Esophagus (tissue), 2 donors: ENCODE data around the gene TMEM213. TPM values are rescaled to one million over a fixed set of nuclear protein-coding genes. Genes with fewer than 3 reads are reported as not detected.

Experiments
- H3K27ac ChIP-seq, 2 donors: one replicate each; pipeline ENCODE4 v1.5.1; 2013; ENCODE audit warnings: low read depth in 2 of 2, mild to moderate bottlenecking in 2 of 2, inconsistent platforms in 1 of 2, low read length in 1 of 2, moderate library complexity in 1 of 2
- H3K27me3 ChIP-seq, 2 donors: one replicate each; pipeline ENCODE4 v1.6.1; 2013; ENCODE audit warnings: low read length in 2 of 2, control low read depth in 1 of 2, mild to moderate bottlenecking in 1 of 2; ENCODE audit not compliant: insufficient read depth in 2 of 2, control insufficient read depth in 1 of 2
- H3K36me3 ChIP-seq, 2 donors: one replicate each; pipeline ENCODE4 v1.6.1; 2013; ENCODE audit warnings: low read length in 1 of 2; ENCODE audit not compliant: control insufficient read depth in 2 of 2, insufficient read depth in 2 of 2
- H3K4me1 ChIP-seq, 2 donors: one replicate each; pipeline ENCODE4 v1.6.1; 2013; ENCODE audit warnings: low read length in 1 of 2; ENCODE audit not compliant: control insufficient read depth in 2 of 2, insufficient read depth in 2 of 2
- H3K4me3 ChIP-seq, 2 donors: one replicate each; pipeline ENCODE4 v1.5.1; 2013; ENCODE audit warnings: low read length in 2 of 2, mild to moderate bottlenecking in 2 of 2, low read depth in 1 of 2, moderate library complexity in 1 of 2
- H3K9me3 ChIP-seq, 2 donors: one replicate each; pipeline ENCODE4 v1.6.1; 2013; ENCODE audit warnings: mild to moderate bottlenecking in 2 of 2, low read depth in 1 of 2, low read length in 1 of 2, moderate library complexity in 1 of 2; ENCODE audit not compliant: control insufficient read depth in 2 of 2, insufficient read depth in 1 of 2
- WGBS, 2 donors: extraction: QIAGEN DNeasy Blood & Tissue Kit; methylation state at CpG; one replicate each; pipeline ENCODE4 v1.1.7; 2013; 5-methylcytosine and 5-hydroxymethylcytosine counted together
- polyA plus RNA-seq, 2 donors: library from polyadenylated mRNA; stranded (reverse); fragments of 200-250 nt; gene quantifications; one replicate each; pipeline ENCODE4 v1.2.3, GENCODE V29; 2013
- donor health status: healthy with polysubstance abuse.
- donor health status: Bipolar disorder and iron deficiency.

TMEM213 gene
- polyA plus RNA-seq, 2 donors, result not detected

- Histone ChIP-seq H3K36me3 (no peaks in the 10 kb centered on the region), H3K9me3 (no peaks in the 10 kb centered on the region), H3K4me3 (no peak overlapping the region), H3K27me3 (no peaks in the 10 kb centered on the region), H3K4me1 (no peaks in the 10 kb centered on the region), H3K27ac (no peak overlapping the region)
- 95 to 97% methylated on average over 7 of the region's 7 CpGs for WGBS, 2 donors
Observed at GRCh38 chr7:138878051-138878450, 80.3 kb downstream of the TMEM213 start.

DNA sequence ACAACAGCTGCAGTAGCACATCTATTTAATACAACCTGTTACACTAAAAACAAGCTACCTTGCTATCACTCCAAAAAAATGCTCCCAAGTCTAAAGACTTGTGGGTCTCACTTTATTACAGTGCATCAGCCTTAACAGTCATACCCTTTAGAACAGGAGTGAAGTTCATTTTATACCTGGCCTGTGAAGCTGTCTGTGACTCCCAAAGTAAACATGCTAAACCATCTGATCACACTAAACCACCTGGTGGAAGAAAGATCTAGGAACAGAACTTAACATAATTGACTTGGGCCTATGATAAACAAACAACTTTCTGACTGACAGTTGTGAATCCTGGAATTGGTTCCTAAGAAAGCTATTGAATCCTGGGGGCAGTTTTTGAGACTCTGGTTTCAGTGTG, 81.1 kb downstream of the TMEM213 start:
- no peaks in the 10 kb centered on the region for H3K9me3 ChIP-seq
- H3K27ac ChIP-seq, result no peak overlapping the region
- no peaks in the 10 kb centered on the region for H3K4me1 ChIP-seq
- no peaks in the 10 kb centered on the region for H3K27me3 ChIP-seq
- H3K4me3 ChIP-seq, result no peak overlapping the region
- no peaks in the 10 kb centered on the region for H3K36me3 ChIP-seq

DNA sequence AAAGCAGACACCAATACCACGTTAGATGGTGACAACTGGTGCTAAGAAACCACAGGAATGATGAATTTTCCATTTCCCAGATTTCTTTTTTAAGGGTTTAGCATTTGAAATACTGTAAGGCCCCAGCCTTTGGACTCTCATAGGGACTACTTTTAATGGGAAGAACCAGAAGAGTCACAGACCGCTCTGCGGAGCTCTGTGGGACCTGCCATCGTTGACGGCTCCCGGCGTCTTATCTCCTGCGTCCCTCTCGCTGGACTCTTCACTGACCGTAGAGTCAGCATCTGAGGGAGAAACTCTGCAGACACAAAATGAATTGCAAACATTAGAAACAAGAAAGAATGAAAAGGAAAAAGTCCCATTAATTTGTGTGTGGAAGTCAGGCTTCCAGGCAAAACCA, 81.6 kb downstream of the TMEM213 start:
- Histone ChIP-seq H3K27me3 (no peaks in the 10 kb centered on the region), H3K4me3 (no peak overlapping the region), H3K27ac (no peak overlapping the region), H3K36me3 (no peaks in the 10 kb centered on the region), H3K4me1 (no peaks in the 10 kb centered on the region), H3K9me3 (no peaks in the 10 kb centered on the region)
- 92 to 93% methylated on average over 10 of the region's 10 CpGs for WGBS, 2 donors

DNA sequence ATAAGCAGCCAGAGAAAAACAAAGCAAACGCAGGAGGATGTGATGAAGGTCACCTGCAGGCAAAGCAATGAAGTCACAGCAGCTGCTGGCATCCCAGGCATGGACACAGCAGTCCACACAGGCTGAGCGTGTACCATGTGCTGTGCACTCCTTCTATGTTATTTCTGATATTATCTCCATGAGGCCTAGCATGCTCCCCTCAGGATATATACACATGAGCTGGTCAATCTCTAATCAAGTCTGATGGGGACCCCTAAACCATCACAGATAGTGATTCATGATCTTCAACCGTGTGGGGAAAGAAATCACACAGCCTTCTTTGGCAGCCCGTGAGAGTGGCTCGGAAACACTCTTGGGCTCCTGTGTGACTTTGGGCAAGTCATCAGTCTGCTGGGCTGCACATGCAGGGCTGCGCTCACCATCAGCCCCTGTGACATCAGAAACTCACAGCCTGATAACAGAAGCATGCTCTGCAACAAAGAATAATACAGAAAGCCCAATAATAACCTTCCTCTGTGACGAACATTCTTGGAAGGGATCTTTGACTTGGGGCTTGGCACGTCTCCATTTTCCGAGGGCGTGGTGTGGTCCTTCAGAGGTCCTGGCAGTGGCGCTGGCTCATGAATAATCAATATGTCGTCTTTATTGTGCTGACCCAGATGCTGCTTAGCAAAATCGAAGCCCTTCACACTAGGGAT, 83.2 kb downstream of the TMEM213 start:
- no peak overlapping the region for H3K27ac ChIP-seq
- no peaks in the 10 kb centered on the region for H3K27me3 ChIP-seq
- WGBS, 2 donors, result 58 to 62% methylated on average over 13 of the region's 13 CpGs
- no peaks in the 10 kb centered on the region for H3K36me3 ChIP-seq
- H3K4me1 ChIP-seq, result no peaks in the 10 kb centered on the region
- no peaks in the 10 kb centered on the region for H3K9me3 ChIP-seq
- no peak overlapping the region for H3K4me3 ChIP-seq

- Histone ChIP-seq H3K4me3 (no peak overlapping the region), H3K4me1 (no peaks in the 10 kb centered on the region), H3K27me3 (no peaks in the 10 kb centered on the region), H3K9me3 (no peaks in the 10 kb centered on the region), H3K36me3 (no peaks in the 10 kb centered on the region), H3K27ac (no peak overlapping the region)
- WGBS, 2 donors, result 71 to 76% methylated on average over 6 of the region's 6 CpGs
Observed at GRCh38 chr7:138881579-138882188, 83.9 kb downstream of the TMEM213 start.

DNA sequence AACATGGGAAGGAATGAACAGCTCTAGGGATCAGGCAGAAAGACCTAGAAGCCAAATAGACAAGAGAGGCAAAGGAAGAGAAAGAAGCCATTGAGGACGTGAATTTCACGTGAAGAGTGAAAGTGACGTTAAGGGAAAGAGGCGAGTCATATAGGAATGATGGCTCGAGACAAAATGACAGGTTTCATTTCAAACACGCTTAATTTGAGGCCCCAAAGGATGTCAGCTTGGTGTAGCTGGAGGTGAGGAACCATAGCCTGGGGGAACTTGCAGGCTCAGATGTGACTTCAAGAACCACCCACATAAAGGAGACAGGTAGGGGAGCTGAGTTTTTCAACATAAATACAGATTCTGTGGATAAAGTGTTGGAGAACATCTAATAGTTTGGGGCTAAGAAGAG, 84.5 kb downstream of the TMEM213 start:
- Histone ChIP-seq H3K36me3 (no peaks in the 10 kb centered on the region), H3K27ac (no peak overlapping the region)
- WGBS, 2 donors, result 82 to 90% methylated on average over 6 of the region's 6 CpGs

GRCh38 chr7:138885383-138886147, 87.8 kb downstream of the TMEM213 start:
- H3K36me3 ChIP-seq, result no peaks in the 10 kb centered on the region
- WGBS, 2 donors, result 87 to 89% methylated on average over 13 of the region's 13 CpGs
- H3K27ac ChIP-seq, result no peak overlapping the region
- H3K4me1 ChIP-seq, result peaks cover 0 to 2% of the 10 kb centered on the region in 2 donors
- no peaks in the 10 kb centered on the region for H3K27me3 ChIP-seq
- no peak overlapping the region for H3K4me3 ChIP-seq
- no peaks in the 10 kb centered on the region for H3K9me3 ChIP-seq

More for the DNA sequence above, 84.5 kb downstream of the TMEM213 start:
- Histone ChIP-seq H3K4me1 (no peaks in the 10 kb centered on the region), H3K4me3 (no peak overlapping the region), H3K9me3 (no peaks in the 10 kb centered on the region), H3K27me3 (no peaks in the 10 kb centered on the region)

GRCh38 chr7:138886501-138886917, 88.7 kb downstream of the TMEM213 start:
- H3K9me3 ChIP-seq, result no peaks in the 10 kb centered on the region
- no peak overlapping the region for H3K4me3 ChIP-seq
- no peaks in the 10 kb centered on the region for H3K27me3 ChIP-seq
- no peak overlapping the region for H3K27ac ChIP-seq
- WGBS, 2 donors, result 37 to 45% methylated on average over 4 of the region's 4 CpGs
- H3K36me3 ChIP-seq, result no peaks in the 10 kb centered on the region
- peaks cover 0 to 2% of the 10 kb centered on the region in 2 donors for H3K4me1 ChIP-seq

DNA sequence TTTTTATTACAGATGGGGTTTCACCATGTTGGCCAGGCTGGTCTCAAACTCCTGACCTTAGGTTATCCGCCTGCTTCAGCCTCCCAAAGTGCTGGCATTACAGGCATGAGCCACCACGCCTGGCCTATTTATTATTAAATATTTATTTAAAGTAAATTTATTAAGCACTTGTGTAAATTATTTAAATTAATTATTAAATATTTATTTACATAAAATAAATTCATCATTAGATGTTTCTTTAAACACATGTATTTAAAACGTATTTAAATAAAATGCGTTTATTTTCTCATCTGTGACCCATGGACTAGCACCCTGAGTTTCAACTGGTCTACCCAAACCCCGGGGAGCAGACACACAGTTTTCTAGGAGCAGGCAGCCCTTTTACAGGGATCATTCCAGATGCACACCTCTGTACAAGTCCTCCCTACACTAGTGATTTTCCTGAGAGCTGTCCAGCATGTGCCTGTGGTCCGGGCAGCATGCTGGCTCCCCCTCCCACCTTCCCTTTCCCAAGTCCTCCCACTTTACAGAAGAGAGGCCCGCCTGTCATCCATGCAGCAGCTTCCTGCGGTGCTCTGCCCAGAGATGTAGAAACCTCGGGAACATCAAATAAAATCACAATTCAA, 89.4 kb downstream of the TMEM213 start:
- Histone ChIP-seq H3K4me3 (no peak overlapping the region), H3K36me3 (no peaks in the 10 kb centered on the region), H3K9me3 (no peaks in the 10 kb centered on the region), H3K4me1 (peaks cover 0 to 2% of the 10 kb centered on the region in 2 donors), H3K27me3 (no peaks in the 10 kb centered on the region), H3K27ac (no peak overlapping the region)
- 90 to 91% methylated on average over 9 of the region's 9 CpGs for WGBS, 2 donors
